Activated CD4-positive, alpha-beta T cell treated with anti-CD3 and anti-CD28 coated beads, Interleukin-2, amount 10 ng/mL, durations not matched to agents 7 days and 5 days (primary cell): ENCODE results near the gene GJD2. TPM values are rescaled to one million over a fixed set of nuclear protein-coding genes. Genes with fewer than 3 reads are reported as not detected.

Experiments
- CTCF ChIA-PET: fragments of 350-600 bp; sonication (Branson Sonifier 250); formaldehyde crosslinking; loops from one replicate; lab custom pipeline; 2021; ENCODE audit warnings: antibody characterized with exemption; lab: Charles Lee
- POLR2A ChIA-PET: fragments of 350-600 bp; sonication (Branson Sonifier 250); formaldehyde crosslinking; loops from one replicate; lab custom pipeline; 2021; ENCODE audit warnings: antibody characterized with exemption; lab: Charles Lee
- DNase-seq: peaks from one replicate; pipeline ENCODE4 v3.0.0-alpha.2; 2020
- H3K27ac Mint-ChIP-seq: one replicate; pipeline ENCODE4 v1.8.0; 2021; ENCODE audit warnings: mild to moderate bottlenecking, moderate library complexity, mixed read lengths
- H3K27me3 Mint-ChIP-seq: one replicate; pipeline ENCODE4 v1.8.0; 2021; ENCODE audit warnings: mixed read lengths
- H3K36me3 Mint-ChIP-seq: one replicate; pipeline ENCODE4 v1.8.0; 2021; ENCODE audit warnings: low read depth, mixed read lengths
- H3K4me1 Mint-ChIP-seq: one replicate; pipeline ENCODE4 v1.8.0; 2021; ENCODE audit warnings: mixed read lengths
- H3K4me3 Mint-ChIP-seq: one replicate; pipeline ENCODE4 v1.8.0; 2021; ENCODE audit warnings: mild to moderate bottlenecking, moderate library complexity, mixed read lengths
- H3K9me3 Mint-ChIP-seq: one replicate; pipeline ENCODE4 v1.8.0; 2021; ENCODE audit warnings: mixed read lengths
- total RNA-seq, 2 experiments: library from RNA; stranded (reverse); gene quantifications; one replicate each; pipeline ENCODE4 v1.2.3, GENCODE V29; 2021

GJD2 gene
- total RNA-seq, 2 experiments from 2014 or later, result not detected

DNA sequence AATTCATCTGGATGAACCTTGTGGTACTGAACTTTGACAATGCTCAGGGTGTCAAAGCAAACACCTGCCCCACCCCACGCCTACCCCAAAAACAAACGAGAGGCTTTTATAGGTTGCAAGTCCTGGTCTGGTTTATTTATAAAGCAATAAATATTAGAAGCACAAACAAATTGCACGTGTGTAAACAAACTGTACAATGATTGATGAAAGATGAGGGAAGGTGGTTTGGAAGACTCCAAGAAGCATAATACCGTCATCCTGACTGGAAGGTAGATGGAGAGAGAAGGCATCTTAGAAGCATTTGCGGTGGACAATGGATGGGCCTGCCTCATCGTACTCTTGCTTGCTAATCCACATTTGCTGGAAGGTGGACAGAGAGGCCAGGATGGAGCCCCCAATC, 35.3 kb upstream of the GJD2 start:
- H3K27me3 Mint-ChIP-seq, result peaks cover 56% of the 10 kb centered on the region
- no peak overlapping the region for H3K27ac Mint-ChIP-seq
- ChIA-PET CTCF (no interaction called here), POLR2A (no interaction called here)
- no peaks in the 10 kb centered on the region for H3K36me3 Mint-ChIP-seq
- DNase-seq, result no peak
- H3K9me3 Mint-ChIP-seq, result no peaks in the 10 kb centered on the region
- no peaks in the 10 kb centered on the region for H3K4me1 Mint-ChIP-seq
- no peak overlapping the region for H3K4me3 Mint-ChIP-seq

DNA sequence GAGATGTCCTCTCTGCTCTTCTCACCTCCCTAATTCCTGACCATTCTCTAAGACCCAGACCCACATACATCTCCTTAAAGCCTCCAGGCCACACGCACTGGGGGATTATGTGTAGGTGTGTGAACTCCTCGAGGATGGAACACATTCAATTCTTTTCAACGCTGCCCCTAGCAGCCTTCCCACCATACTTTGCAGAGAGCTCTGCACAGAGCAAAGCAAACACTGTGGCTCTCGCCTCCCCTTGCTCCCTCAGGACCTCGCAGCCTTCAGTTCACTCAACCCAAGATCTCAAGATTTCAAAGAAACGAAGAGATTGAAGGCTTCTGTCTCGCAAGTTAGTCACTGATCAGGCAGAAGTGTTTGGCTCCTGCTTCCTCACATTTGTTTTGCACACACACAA, 34.5 kb upstream of the GJD2 start:
- CTCF ChIA-PET, result no interaction called here
- H3K4me1 Mint-ChIP-seq, result no peaks in the 10 kb centered on the region
- H3K36me3 Mint-ChIP-seq, result no peaks in the 10 kb centered on the region
- no peak overlapping the region for H3K27ac Mint-ChIP-seq
- no peaks in the 10 kb centered on the region for H3K9me3 Mint-ChIP-seq
- no peak overlapping the region for H3K4me3 Mint-ChIP-seq
- peaks cover 50% of the 10 kb centered on the region for H3K27me3 Mint-ChIP-seq
- DNase-seq, result no peak
- POLR2A ChIA-PET, result no interaction called here

DNA sequence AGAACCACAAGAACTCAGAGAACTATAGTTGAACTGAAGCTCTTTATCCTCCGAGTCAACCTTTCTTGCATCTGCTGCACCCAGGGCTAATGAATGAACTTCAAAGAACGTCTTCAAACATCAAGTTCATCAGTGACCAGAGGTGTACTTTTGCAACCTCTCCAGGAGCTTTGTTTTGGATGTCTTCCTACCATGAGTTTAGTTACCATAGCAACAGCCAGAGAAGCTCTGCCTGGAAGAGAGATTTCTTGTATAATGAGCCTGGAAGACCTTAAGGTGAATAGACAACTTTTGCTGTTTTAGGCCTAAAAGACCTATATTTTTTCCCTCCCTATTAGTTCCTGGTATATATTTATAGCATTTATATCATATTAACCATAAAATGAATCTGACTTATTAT, 31.4 kb upstream of the GJD2 start:
- H3K9me3 Mint-ChIP-seq, result no peaks in the 10 kb centered on the region
- H3K4me3 Mint-ChIP-seq, result no peak overlapping the region
- H3K4me1 Mint-ChIP-seq, result no peaks in the 10 kb centered on the region
- DNase-seq, result no peak
- H3K36me3 Mint-ChIP-seq, result no peaks in the 10 kb centered on the region
- no peak overlapping the region for H3K27ac Mint-ChIP-seq
- peaks cover 33% of the 10 kb centered on the region for H3K27me3 Mint-ChIP-seq
- CTCF ChIA-PET, result no interaction called here
- POLR2A ChIA-PET, result no interaction called here

DNA sequence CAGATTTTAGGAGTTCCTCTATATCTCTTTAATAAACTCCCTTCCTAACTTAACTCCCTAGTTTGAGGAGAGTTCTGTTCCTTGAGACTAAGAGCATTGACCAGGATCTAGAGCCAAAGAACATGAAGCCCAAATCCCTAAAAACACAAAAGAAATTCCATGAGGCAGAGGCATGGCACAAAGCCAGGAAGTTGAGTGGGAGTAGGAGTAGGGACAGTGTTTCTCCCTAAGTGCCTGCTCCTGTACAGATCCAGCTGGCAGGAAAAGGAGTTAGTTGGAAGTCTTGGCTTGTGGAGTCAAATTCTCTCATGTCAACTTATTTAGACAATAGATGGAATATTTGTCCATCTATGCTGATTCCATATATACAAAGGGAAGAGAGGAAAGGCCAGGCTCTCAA, 29.2 kb upstream of the GJD2 start:
- no peaks in the 10 kb centered on the region for H3K36me3 Mint-ChIP-seq
- no peak overlapping the region for H3K27ac Mint-ChIP-seq
- ChIA-PET CTCF (no interaction called here), POLR2A (no interaction called here)
- no peaks in the 10 kb centered on the region for H3K4me1 Mint-ChIP-seq
- peaks cover 4% of the 10 kb centered on the region for H3K9me3 Mint-ChIP-seq
- no peak overlapping the region for H3K4me3 Mint-ChIP-seq
- no peak for DNase-seq
- peaks cover 28% of the 10 kb centered on the region for H3K27me3 Mint-ChIP-seq

DNA sequence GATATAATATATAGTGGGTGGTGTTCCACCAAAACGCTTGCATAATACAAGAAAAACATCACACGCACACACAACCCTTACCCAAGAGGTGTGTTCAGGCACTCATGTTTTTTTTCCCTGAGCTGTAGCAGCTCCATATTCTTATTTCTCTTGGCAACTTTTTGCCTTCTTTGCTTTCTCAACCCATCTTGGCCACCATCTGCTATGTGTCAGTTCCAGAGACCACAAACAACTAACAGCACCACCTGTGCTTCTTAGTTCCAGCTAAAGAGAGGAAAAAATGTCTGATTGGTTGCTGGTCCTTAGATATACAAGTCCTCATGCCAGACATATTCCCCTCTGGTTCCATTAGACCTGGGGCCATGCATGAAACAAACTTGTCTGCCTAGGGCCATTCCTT, 28.6 kb upstream of the GJD2 start:
- Mint-ChIP-seq H3K4me3 (no peak overlapping the region), H3K4me1 (no peaks in the 10 kb centered on the region), H3K9me3 (peaks cover 4% of the 10 kb centered on the region), H3K36me3 (no peaks in the 10 kb centered on the region), H3K27ac (no peak overlapping the region), H3K27me3 (peaks cover 28% of the 10 kb centered on the region)
- POLR2A ChIA-PET, result no interaction called here
- CTCF ChIA-PET, result no interaction called here
- DNase-seq, result no peak

DNA sequence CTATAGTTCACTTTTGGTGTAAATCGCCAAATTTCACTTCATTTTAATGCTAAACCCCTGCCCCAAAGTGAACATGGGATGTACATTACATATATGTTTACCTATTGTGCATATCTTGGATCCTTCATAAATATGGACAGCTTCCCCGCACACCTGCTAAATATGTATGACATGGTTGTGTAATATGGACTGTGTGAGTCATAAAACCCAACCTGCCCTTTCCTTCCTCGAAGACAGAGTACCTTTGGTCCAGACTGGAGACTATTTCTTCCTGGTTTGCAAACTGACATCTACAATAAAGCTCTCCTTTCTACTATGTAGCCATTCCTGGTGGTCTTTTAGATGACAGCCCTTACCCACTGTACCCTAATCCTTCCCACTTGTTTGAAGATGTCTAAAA, 28.1 kb upstream of the GJD2 start:
- Mint-ChIP-seq H3K36me3 (no peaks in the 10 kb centered on the region), H3K4me1 (no peaks in the 10 kb centered on the region), H3K27me3 (peaks cover 28% of the 10 kb centered on the region), H3K9me3 (peaks cover 4% of the 10 kb centered on the region), H3K27ac (no peak overlapping the region), H3K4me3 (no peak overlapping the region)
- POLR2A ChIA-PET, result no interaction called here
- CTCF ChIA-PET, result no interaction called here
- no peak for DNase-seq

DNA sequence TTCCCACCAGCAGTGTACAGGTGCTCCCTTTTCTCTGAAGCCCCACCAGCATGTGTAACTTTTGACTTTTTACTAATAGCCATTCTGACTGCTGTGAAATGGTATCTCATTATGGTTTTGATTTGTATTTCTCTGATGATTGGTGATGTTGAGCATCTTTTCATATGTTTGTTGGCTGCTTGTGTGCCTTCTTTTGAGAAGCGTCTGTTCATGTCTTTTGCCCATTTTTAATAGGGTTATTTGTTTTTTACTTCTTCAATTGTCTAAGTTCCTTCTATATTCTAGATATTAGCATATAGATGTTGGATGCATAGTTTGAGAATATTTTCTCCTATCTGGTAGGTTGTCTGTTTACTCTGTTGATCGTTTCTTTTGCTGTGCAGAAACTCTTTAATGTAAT, 25.9 kb upstream of the GJD2 start:
- peaks cover 26% of the 10 kb centered on the region for H3K27me3 Mint-ChIP-seq
- no peak overlapping the region for H3K4me3 Mint-ChIP-seq
- CTCF ChIA-PET, result no interaction called here
- H3K27ac Mint-ChIP-seq, result no peak overlapping the region
- H3K36me3 Mint-ChIP-seq, result no peaks in the 10 kb centered on the region
- peaks cover 4% of the 10 kb centered on the region for H3K9me3 Mint-ChIP-seq
- no peak for DNase-seq
- POLR2A ChIA-PET, result no interaction called here
- no peaks in the 10 kb centered on the region for H3K4me1 Mint-ChIP-seq

DNA sequence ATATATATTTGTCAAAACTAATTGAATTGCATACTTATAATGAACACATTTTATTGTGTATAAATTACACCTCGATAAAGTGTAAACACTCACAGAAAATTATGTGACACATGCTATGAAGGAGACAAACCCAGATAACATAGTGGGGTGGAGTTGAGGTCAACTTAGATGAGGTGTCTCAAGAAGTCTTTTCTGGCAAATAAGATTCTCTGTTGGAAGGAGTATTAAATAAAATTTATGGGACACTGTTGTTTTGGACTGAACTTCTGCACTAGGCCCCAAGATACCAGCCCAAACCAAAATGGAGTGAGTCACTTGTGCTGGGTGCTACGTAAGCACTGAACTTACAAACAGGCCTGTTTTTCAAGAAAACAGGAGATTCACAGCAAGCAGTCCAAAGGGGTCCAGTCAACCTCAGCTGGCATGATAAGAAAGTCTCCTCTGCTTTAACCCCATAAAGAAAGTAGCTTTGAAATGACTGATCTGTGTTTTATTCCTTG, 21.9 kb upstream of the GJD2 start:
- Mint-ChIP-seq H3K9me3 (peaks cover 4% of the 10 kb centered on the region), H3K36me3 (no peaks in the 10 kb centered on the region), H3K4me3 (no peak overlapping the region), H3K4me1 (no peaks in the 10 kb centered on the region), H3K27ac (no peak overlapping the region), H3K27me3 (peaks cover 34% of the 10 kb centered on the region)
- POLR2A ChIA-PET, result no interaction called here
- CTCF ChIA-PET, result no interaction called here
- DNase-seq, result no peak

DNA sequence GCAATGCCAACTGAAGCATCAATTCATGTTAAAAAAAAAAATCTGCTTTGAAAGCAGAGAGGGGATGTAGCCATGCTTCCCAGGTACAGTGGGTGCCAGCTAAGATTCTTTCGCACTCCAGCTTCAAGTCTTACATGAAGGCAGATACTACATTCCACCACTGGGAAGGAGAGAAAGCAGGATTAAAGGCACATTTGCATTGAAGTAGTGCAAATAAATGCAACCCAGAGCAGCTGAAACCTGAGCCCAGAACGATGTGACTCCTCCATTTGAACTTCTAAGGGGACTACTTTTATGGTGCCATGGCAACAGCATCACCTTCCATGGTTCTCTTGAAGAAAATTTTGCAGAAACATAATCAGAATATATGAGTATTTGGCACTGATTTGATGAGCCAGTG, 19.1 kb upstream of the GJD2 start:
- ChIA-PET POLR2A (no interaction called here), CTCF (interaction anchor here (0.8 kb wide), 1 partner anchor 9 kb away, joined by 4 read pairs; no protein-coding TSS in a partner anchor)
- H3K36me3 Mint-ChIP-seq, result no peaks in the 10 kb centered on the region
- no peak overlapping the region for H3K27ac Mint-ChIP-seq
- DNase-seq, result no peak
- no peaks in the 10 kb centered on the region for H3K4me1 Mint-ChIP-seq
- H3K4me3 Mint-ChIP-seq, result no peak overlapping the region
- H3K9me3 Mint-ChIP-seq, result no peaks in the 10 kb centered on the region
- H3K27me3 Mint-ChIP-seq, result peaks cover 31% of the 10 kb centered on the region

DNA sequence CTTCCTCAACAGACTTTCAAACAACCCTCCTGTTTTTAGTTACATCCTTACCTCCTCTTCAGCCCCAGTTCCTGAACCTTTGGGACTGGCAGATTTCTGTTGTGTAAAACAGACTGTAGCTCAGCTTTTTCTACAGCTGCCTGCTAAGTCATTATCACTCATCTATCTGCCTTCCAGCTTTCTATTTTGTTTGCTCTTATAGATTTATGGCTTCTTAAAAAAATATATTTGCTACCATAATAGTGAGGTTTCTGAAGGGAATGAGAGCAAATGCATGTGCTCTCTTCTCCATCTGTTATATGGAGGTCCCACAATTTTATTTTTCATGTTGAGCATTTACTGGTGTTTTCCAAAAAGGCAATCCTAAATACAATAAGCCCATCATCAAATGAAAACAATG, 18.2 kb upstream of the GJD2 start:
- DNase-seq, result no peak
- Mint-ChIP-seq H3K27ac (no peak overlapping the region), H3K36me3 (no peaks in the 10 kb centered on the region), H3K4me3 (no peak overlapping the region), H3K4me1 (no peaks in the 10 kb centered on the region), H3K27me3 (peaks cover 31% of the 10 kb centered on the region), H3K9me3 (no peaks in the 10 kb centered on the region)
- CTCF ChIA-PET, result no interaction called here
- POLR2A ChIA-PET, result no interaction called here

DNA sequence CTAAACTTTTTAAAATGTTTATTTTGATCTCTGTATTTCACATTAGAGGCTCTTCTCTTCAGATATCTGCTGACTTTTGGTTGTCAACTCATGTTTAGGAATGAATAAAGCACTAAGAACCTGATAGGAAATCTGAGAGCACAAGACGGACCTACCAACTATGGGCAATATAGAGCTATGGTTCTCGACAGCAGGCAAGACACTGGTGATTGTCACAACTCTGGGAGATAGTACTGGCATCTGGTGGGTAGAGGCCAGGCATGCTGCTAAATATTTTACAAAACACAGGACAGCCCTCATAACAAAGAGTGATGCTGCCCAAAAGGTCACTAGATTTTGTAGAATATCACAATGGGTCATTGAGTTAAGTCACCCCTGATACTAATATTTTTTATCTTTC, 17.5 kb upstream of the GJD2 start:
- no peak for DNase-seq
- H3K27ac Mint-ChIP-seq, result no peak overlapping the region
- ChIA-PET POLR2A (no interaction called here), CTCF (no interaction called here)
- H3K4me1 Mint-ChIP-seq, result no peaks in the 10 kb centered on the region
- no peaks in the 10 kb centered on the region for H3K9me3 Mint-ChIP-seq
- no peaks in the 10 kb centered on the region for H3K36me3 Mint-ChIP-seq
- no peak overlapping the region for H3K4me3 Mint-ChIP-seq
- H3K27me3 Mint-ChIP-seq, result peaks cover 31% of the 10 kb centered on the region

DNA sequence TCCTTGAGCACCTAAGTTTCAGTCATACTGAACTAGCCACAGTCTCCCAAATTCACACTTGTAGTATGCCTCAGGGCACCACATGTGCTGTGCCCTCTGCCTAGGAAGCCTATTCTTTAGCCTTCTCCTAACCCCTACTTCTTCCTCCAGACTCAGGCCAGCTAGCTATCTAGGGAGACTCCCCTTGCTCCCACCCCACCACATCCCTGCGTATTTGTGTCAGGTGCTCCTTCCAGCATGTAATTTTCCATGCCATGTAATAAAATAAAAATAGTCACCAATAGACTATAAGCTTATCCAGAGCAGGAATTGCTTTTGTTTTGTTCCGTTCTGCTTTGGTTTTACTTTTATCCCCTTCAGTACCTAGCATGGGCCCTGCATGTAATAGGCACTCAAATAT, 14.9 kb upstream of the GJD2 start:
- H3K9me3 Mint-ChIP-seq, result no peaks in the 10 kb centered on the region
- no peak for DNase-seq
- H3K27ac Mint-ChIP-seq, result no peak overlapping the region
- H3K4me3 Mint-ChIP-seq, result no peak overlapping the region
- peaks cover 25% of the 10 kb centered on the region for H3K27me3 Mint-ChIP-seq
- POLR2A ChIA-PET, result no interaction called here
- no peaks in the 10 kb centered on the region for H3K4me1 Mint-ChIP-seq
- CTCF ChIA-PET, result no interaction called here
- H3K36me3 Mint-ChIP-seq, result no peaks in the 10 kb centered on the region

DNA sequence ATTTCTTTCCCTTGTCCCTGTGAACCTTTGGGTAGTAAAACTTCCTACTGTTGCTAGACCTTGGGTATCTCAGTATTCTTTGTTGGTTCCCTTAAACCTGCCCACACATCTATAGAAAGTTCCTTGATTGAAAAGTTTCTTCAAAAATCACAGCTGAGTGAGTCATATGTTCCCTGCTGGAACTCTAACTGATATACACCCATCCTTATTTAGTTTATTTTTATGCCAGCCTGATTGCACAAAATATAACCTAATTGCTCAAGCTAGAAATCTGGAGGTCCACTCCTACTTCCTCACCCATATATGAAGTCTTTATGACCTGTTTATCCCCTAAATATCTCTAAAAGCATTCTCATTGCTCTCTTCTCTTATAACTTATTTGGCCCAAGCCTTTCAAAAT, 13.7 kb upstream of the GJD2 start:
- Mint-ChIP-seq H3K4me1 (no peaks in the 10 kb centered on the region), H3K4me3 (no peak overlapping the region), H3K27ac (no peak overlapping the region), H3K9me3 (no peaks in the 10 kb centered on the region), H3K27me3 (peaks cover 19% of the 10 kb centered on the region), H3K36me3 (no peaks in the 10 kb centered on the region)
- DNase-seq, result no peak
- ChIA-PET CTCF (no interaction called here), POLR2A (no interaction called here)

DNA sequence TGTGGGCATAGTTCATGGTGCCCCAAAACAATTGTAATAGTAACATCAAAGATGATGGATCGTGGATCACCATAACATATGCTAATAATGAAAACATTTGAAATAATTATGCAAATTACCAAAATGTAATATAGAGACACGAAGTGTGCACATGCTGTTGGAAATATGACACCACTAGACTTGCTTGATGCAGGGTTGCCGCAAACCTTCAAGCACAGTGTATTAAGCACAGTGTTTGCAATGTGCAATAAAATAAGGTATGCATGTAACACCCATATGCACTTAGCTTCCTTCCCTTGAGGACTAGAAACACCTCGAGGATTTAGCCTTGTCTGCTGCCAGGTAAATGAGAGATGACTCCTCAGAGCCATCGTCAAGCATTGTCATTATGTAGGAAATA, 10.9 kb upstream of the GJD2 start:
- Mint-ChIP-seq H3K9me3 (no peaks in the 10 kb centered on the region), H3K4me3 (no peak overlapping the region), H3K27ac (no peak overlapping the region), H3K27me3 (peaks cover 12% of the 10 kb centered on the region), H3K4me1 (no peaks in the 10 kb centered on the region), H3K36me3 (no peaks in the 10 kb centered on the region)
- DNase-seq, result no peak
- ChIA-PET CTCF (no interaction called here), POLR2A (no interaction called here)
